GM21723 (cell line): ENCODE results near the gene XRCC2.

Experiments used
- ATAC-seq: cut with Tn5 transposase; IDR thresholded peaks from one replicate; pipeline ENCODE4 v1.9.1; 2021; ENCODE audit warnings: mild to moderate bottlenecking, moderate library complexity; ENCODE audit not compliant: unreplicated experiment

XRCC2 gene

DNA sequence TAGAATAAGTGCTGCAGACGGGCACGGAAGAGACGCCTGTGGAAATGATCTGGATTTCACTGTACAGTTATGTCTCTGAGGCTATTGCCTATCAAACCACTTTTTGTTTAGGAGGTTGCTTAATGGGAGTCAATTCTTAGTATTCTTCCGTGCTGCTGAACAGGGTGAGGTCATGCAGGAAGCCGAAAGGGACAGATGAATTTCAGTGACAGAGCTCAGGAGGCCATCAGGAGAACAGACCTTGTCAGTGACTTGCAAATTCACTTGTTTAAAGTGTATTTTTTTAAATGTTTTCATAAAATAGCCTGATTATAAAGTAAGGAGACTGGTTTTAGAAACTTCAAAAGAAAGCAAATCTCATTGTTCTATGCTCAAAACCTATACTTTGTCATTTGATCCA is 58.9 kb downstream of the XRCC2 start:
- ATAC-seq, result no peak

DNA sequence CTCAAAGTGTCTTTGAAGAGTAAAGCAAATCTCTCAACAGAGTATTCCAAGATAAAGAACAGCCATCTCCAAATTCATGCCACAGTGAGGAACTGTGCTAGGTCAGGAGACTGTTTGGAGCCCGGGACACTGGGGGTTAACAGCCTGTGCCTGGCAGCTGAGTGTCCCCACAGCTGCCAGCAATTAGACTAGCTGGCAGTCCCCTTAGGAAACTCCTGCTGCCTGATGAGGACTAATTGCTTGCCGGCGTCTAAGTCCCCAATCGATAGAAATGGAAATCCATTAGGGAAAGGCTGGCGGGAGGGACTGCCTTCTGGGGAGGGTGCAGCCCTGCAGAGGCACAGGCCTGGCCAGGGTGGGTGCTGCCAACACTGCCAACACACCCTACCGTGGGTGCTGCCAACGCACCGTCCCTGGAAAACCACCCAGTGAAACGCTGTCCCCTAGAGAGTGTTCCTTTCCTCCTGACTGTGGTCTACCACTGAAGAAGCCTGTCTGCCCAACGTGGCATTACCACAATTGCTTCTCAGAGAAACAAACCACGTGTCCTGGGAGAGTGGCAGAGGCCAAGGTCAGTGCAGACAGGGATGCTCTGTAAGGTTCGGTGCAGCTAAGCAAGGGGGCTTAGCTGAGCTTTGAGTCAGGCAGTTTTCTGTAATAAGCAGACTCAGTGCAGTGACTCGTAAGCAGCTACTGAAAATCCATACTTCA is 60.8 kb downstream of the XRCC2 start:
- ATAC-seq, result no peak

- ATAC-seq, result no peak
Measured at GRCh38 chr7:152608656-152609055, 67.3 kb downstream of the XRCC2 start.

GRCh38 chr7:152608208-152608607 is 67.7 kb downstream of the XRCC2 start:
- ATAC-seq, result no peak

DNA sequence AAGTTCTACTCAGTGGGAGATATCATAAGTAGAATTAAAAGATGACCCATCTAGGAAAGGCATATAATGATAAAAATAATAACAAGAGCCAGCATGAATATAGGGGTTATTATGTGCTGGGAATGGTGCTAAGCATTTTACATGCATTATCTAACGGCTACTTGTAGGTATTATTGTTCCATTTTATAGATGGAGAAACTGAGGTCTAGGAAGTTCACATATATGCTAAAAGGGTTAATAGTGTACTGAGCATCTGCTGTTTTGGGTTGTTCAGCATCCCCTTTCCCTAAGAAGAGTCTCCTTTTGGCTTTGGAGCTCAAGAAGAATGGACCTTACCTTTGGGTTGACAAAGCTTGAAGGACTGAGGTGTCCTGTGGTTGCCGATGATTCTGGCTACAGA is 68.9 kb downstream of the XRCC2 start:
- no peak for ATAC-seq

- ATAC-seq, result no peak
Measured at GRCh38 chr7:152602962-152603361, 73.0 kb downstream of the XRCC2 start.

GRCh38 chr7:152601305-152601798 is 74.6 kb downstream of the XRCC2 start:
- no peak for ATAC-seq

DNA sequence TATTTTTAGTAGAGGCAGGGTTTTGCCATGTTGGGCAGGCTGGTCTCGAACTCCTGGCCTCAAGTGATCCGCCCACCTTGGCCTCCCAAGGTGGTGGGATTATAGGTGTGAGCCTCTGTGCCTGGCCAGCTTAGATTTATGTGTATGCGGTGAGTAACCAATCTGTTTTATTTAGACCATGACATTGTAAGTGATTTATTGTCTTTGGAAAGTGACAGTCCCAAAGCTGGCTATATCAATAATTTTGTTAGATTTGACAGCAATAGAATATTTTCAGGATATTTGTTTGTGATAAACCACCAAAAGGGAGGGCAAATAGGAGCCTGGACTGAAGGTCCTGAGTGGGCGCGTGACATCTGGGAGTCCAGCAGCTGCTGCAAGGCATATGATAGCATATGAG is 75.7 kb downstream of the XRCC2 start:
- ATAC-seq, result no peak

DNA sequence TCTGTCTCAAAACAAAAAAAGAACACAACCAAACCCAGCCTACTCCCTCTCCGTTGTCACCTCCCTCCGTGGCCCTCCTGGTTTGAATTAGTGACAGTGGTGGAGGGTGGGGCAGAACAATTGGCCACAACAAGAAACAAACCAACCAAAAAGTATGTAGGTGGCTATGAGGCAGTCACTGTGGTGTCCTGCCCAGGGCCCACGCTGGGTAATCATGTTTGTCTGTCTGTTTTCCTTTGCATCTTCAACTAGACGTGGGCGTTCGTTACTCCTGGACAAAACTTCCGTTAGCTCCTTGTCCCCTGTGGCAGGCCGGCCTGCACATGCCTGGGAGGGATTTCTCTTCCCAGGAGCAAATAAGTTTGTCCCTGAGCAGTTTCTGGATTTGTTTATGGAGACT is 78.4 kb downstream of the XRCC2 start:
- ATAC-seq, result no peak

GRCh38 chr7:152596824-152597223 is 79.1 kb downstream of the XRCC2 start:
- ATAC-seq, result no peak
